Ascending aorta (tissue), 2 donors: Measurements from ENCODE around the gene LAMTOR4. TPM values are rescaled to one million over a fixed set of nuclear protein-coding genes. Genes with fewer than 3 reads are reported as not detected.

Source experiments
- DNase-seq, 2 donors: peaks; one replicate each; pipeline ENCODE4 v3.0.0-alpha.2; 2019; ENCODE audit warnings: low spot score in 2 of 2
- H3K27ac ChIP-seq, 2 donors: fragments of 200-600 bp; sonication (generic); one replicate each; pipeline ENCODE4 v1.5.1; 2016 to 2017; ENCODE audit warnings: mild to moderate bottlenecking in 1 of 2
- H3K27me3 ChIP-seq: fragments of 200-600 bp; sonication (generic); one replicate; pipeline ENCODE4 v1.5.1; 2017
- H3K36me3 ChIP-seq, 2 donors: fragments of 200-600 bp; sonication (generic); one replicate each; pipeline ENCODE4 v1.5.1; 2016
- H3K4me1 ChIP-seq, 2 donors: fragments of 200-600 bp; sonication (generic); one replicate each; pipeline ENCODE4 v1.5.1; 2016 to 2017; ENCODE audit warnings: mild to moderate bottlenecking in 1 of 2
- H3K4me3 ChIP-seq, 2 donors: fragments of 200-600 bp; sonication (generic); one replicate each; pipeline ENCODE4 v1.5.1; 2016 to 2017; ENCODE audit warnings: mild to moderate bottlenecking in 1 of 2
- H3K9me3 ChIP-seq, 2 donors: fragments of 200-600 bp; sonication (generic); one replicate each; pipeline ENCODE4 v1.5.1; 2016
- CTCF ChIP-seq, 3 experiments: fragments of 200-600 bp in 2 of 3; fragments of 450-650 bp in 1 of 3; sonication (generic) in 2 of 3; IDR thresholded peaks; one replicate each; pipeline ENCODE4 v1.5.1; 2016 to 2019; ENCODE audit warnings: antibody characterized with exemption in 3 of 3, mild to moderate bottlenecking in 1 of 3, moderate library complexity in 1 of 3
- intact Hi-C: fragments of 100-400 bp; cut with DNase I; formaldehyde crosslinking; loops from one replicate; pipeline ENCODE4 v1.15.1; 2023
- total RNA-seq: library from RNA; depleted of rRNA; stranded (reverse); fragments of >200 nt; gene quantifications from one replicate; pipeline ENCODE4 v1.1.0, GENCODE V29; 2016

The LAMTOR4 gene
- total RNA-seq, 1 donor from 2014 or later: 131 TPM

DNA sequence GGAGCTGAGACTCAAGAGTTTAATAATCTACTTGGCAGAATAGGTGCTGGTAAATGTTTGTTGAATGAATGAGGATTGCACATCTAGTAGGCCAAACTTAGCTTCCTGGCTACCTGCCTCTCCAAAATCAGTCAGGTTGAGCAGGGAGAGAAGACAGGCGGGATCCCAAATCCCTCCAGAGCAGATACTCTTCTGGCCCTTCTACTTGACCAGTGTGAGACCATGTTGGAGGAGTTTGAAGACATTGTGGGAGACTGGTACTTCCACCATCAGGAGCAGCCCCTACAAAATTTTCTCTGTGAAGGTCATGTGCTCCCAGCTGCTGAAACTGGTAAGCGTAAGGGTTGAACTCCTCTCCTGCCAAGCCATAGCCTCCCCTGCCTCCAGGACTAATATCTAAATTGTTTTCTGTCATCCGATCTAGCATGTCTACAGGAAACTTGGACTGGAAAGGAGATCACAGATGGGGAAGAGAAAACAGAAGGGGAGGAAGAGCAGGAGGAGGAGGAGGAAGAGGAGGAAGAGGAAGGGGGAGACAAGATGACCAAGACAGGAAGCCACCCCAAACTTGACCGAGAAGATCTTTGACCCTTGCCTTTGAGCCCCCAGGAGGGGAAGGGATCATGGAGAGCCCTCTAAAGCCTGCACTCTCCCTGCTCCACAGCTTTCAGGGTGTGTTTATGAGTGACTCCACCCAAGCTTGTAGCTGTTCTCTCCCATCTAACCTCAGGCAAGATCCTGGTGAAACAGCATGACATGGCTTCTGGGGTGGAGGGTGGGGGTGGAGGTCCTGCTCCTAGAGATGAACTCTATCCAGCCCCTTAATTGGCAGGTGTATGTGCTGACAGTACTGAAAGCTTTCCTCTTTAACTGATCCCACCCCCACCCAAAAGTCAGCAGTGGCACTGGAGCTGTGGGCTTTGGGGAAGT lies 24.2 kb upstream of the LAMTOR4 start:
- H3K4me1 ChIP-seq: peaks cover 0 to 20% of the 10 kb centered on the region in 2 donors
- H3K27ac ChIP-seq: no peak overlapping the region
- no peaks in the 10 kb centered on the region for H3K36me3 ChIP-seq
- no peak for TF ChIP-seq CTCF (IDR thresholded peaks at IDR 0.05)
- H3K4me3 ChIP-seq: no peak overlapping the region
- intact Hi-C loops: loop anchor here (10.0 kb wide), 1 partner anchor 300 kb away; the partner anchor contains the start of genes MEPCE and ZCWPW1
- no peaks in the 10 kb centered on the region for H3K27me3 ChIP-seq
- H3K9me3 ChIP-seq: no peaks in the 10 kb centered on the region
- DNase-seq: no peak

DNA sequence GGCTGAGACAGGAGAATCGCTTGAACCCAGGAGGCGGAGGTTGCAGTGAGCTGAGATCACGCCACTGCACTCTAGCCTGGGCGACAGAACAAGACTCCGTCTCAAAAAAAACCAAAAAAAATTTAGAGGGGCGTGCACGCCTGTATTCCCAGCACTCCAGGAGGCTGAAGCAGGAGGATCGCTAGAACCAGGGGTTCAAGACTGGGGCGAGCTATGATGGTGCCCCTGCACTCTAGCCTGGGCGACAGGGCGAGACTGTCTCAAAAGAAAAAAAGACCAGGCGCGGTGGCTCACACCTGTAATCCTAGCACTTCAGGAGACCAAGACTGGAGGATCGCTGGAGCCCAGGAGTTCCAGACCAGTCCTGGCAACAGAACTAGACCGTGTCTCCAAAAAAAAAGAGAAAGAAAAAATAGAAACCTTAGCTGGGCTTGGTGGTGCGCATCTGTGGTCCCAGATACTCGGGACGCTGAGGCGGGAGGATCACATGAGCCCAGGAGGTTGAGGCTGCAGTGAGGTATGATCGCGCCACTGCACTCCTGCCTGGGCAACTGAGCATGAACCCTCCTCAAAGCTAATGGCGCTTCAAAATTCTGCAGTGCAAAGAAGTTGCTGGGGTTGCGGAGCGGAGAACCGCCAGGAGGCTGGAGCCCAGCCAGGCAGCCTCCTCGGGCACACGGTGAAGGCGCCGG lies 22.3 kb upstream of the LAMTOR4 start:
- DNase-seq: no peak
- no peak for TF ChIP-seq CTCF (IDR thresholded peaks at IDR 0.05)
- no peaks in the 10 kb centered on the region for H3K27me3 ChIP-seq
- H3K4me3 ChIP-seq: peak overlapping the region; percentile 79 to 99
- H3K4me1 ChIP-seq: peaks cover 0 to 14% of the 10 kb centered on the region in 2 donors
- intact Hi-C loops: loop anchor here (2.0 to 10.0 kb wide), 2 partner anchors 22 to 298 kb away; partner anchors contain the start of genes LAMTOR4, MEPCE and ZCWPW1
- peak overlapping the region; percentile 87 to 98 for H3K27ac ChIP-seq
- H3K36me3 ChIP-seq: no peaks in the 10 kb centered on the region
- no peaks in the 10 kb centered on the region for H3K9me3 ChIP-seq

DNA sequence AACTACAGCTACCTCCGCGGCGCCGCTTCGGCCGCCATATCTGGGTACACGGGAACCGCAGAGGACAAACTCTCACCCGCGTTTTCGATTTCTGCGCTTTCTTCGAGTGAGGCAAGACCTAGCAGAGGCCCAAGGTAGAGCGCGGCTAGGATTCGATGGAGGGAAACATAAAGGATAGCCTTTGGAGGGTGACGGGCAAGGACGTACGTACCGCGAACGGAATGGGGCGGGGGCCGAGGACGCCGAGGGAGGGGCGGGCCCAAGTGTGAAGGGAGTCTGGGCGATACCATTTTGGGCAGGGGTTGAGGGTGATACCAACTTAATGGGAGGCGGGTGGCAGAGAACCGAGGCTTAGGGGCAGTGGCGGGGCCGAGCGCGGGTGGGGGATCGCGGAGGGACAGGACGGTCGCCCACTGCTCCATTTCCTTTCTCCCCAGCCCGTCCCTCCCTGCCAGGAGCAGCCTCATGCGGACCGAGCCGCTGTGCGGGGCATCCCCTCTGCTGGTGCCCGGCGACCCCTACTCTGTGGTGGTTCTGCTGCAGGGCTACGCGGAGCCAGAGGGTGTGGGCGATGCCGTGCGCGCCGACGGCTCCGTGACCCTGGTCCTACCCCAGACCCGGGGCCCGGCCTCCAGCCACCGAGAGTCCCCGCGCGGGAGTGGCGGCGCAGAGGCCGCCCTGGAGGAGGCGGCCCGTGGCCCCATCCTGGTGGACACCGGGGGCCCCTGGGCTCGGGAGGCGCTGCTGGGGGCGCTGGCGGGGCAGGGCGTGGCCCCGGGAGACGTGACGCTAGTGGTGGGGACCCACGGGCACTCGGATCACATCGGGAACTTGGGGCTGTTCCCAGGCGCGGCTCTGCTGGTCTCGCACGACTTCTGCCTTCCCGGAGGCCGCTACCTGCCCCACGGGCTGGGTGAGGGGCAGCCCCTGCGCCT lies 21.5 kb upstream of the LAMTOR4 start, which contains the start of gene MBLAC1:
Gene MBLAC1, plus strand, starts transcription at position 37 of the 935 bp plus-strand sequence. Its CDS starts 429 bp downstream, at position 466.
- Histone ChIP-seq H3K4me3 (peak within 1 kb of the TSS; percentile 79 to 99), H3K27ac (peak within 1 kb of the TSS; percentile 87 to 98), H3K27me3 (no peaks in the 10 kb centered on the region), H3K9me3 (no peaks in the 10 kb centered on the region), H3K36me3 (no peaks in the 10 kb centered on the region), H3K4me1 (peaks cover 0 to 14% of the 10 kb centered on the region in 2 donors)
- intact Hi-C loops: loop anchor here (1.0 to 10.0 kb wide), 3 partner anchors 22 to 298 kb away; partner anchors contain the start of genes AP4M1, LAMTOR4, MCM7 and MEPCE
- no peak for TF ChIP-seq CTCF (IDR thresholded peaks at IDR 0.05)
- peak; percentile 26 to 91 for DNase-seq

- H3K4me1 ChIP-seq: peaks cover 0 to 14% of the 10 kb centered on the region in 2 donors
- H3K36me3 ChIP-seq: no peaks in the 10 kb centered on the region
- H3K4me3 ChIP-seq: peak overlapping the region; percentile 79 to 99
- peak overlapping the region; percentile 87 to 98 for H3K27ac ChIP-seq
- H3K9me3 ChIP-seq: no peaks in the 10 kb centered on the region
- DNase-seq: no peak
- intact Hi-C loops: loop anchor here (1.0 to 10.0 kb wide), 3 partner anchors 21 to 297 kb away; partner anchors contain the start of genes AP4M1, LAMTOR4, MCM7 and MEPCE
- H3K27me3 ChIP-seq: no peaks in the 10 kb centered on the region
- TF ChIP-seq CTCF (IDR thresholded peaks at IDR 0.05): peak in 1 of 3 experiments; percentile 5
Observed at GRCh38 chr7:100127866-100128636, 20.7 kb upstream of the LAMTOR4 start.
